Natural killer cell (primary cell): ENCODE data around the gene C1QC. TPM values are rescaled to one million over a fixed set of nuclear protein-coding genes. Genes with fewer than 3 reads are reported as not detected.
"Not testable (repeated sequence)": the region's sequence is repeated elsewhere in the genome, so short reads cannot be mapped to it uniquely, and the experiment has no call there.

Experiments used
- ATAC-seq, 3 donors: fragments of 150-1000 bp in 2 of 3; fragments of 200-7000 bp in 1 of 3; cut with Tn5 transposase; 1 replicate in 1 of 3; 2 replicates in 2 of 3; pipeline ENCODE4 v1.10.0; 2021; ENCODE audit warnings: mild to moderate bottlenecking in 2 of 3, moderate library complexity in 2 of 3
- DNase-seq, 2 donors: peaks; one replicate each; pipeline versions ENCODE4 v3.0.0 to v3.0.0-alpha.2; 2013 to 2021; ENCODE audit warnings: mixed read lengths in 1 of 2
- H3K27ac ChIP-seq: one replicate; pipeline ENCODE4 v1.5.1; 2013; ENCODE audit warnings: mild to moderate bottlenecking, low read length
- H3K27me3 ChIP-seq: one replicate; pipeline ENCODE4 v1.6.1; 2013; ENCODE audit warnings: low read length; ENCODE audit not compliant: control insufficient read depth, insufficient read depth
- H3K36me3 ChIP-seq: one replicate; pipeline ENCODE4 v1.6.1; 2013; ENCODE audit warnings: low read length; ENCODE audit not compliant: control insufficient read depth, insufficient read depth
- H3K4me1 ChIP-seq: one replicate; pipeline ENCODE4 v1.6.1; 2013; ENCODE audit warnings: low read length; ENCODE audit not compliant: control insufficient read depth, insufficient read depth
- H3K4me3 ChIP-seq: one replicate; pipeline ENCODE4 v1.5.1; 2013; ENCODE audit warnings: low read length
- H3K9me3 ChIP-seq: one replicate; pipeline ENCODE4 v1.6.1; 2013; ENCODE audit warnings: low read length; ENCODE audit not compliant: control insufficient read depth, insufficient read depth
- H3K27ac Mint-ChIP-seq, 2 donors: one replicate each; pipeline ENCODE4 v1.8.0; 2022; ENCODE audit warnings: mild to moderate bottlenecking in 2 of 2, mixed read lengths in 2 of 2, moderate library complexity in 1 of 2
- H3K27me3 Mint-ChIP-seq, 2 donors: one replicate each; pipeline ENCODE4 v1.8.0; 2022; ENCODE audit warnings: low read depth in 2 of 2, mixed read lengths in 2 of 2
- H3K36me3 Mint-ChIP-seq: one replicate; pipeline ENCODE4 v1.8.0; 2022; ENCODE audit warnings: mixed read lengths
- H3K4me1 Mint-ChIP-seq, 2 donors: one replicate each; pipeline ENCODE4 v1.8.0; 2022; ENCODE audit warnings: mixed read lengths in 2 of 2
- H3K4me3 Mint-ChIP-seq: one replicate; pipeline ENCODE4 v1.8.0; 2022; ENCODE audit warnings: mild to moderate bottlenecking, moderate library complexity, mixed read lengths
- H3K9me3 Mint-ChIP-seq, 2 donors: one replicate each; pipeline ENCODE4 v1.8.0; 2022; ENCODE audit warnings: mixed read lengths in 2 of 2
- WGBS: methylation state at CpG from one replicate; pipeline ENCODE4 v1.1.7; 2013; ENCODE audit warnings: missing lambda C conversion rate; ENCODE audit not compliant: insufficient coverage; 5-methylcytosine and 5-hydroxymethylcytosine counted together
- intact Hi-C: fragments of 100-400 bp; cut with micrococcal nuclease; formaldehyde crosslinking; loops from one replicate; pipeline ENCODE4 v1.14.2; 2022
- total RNA-seq, 4 donors: library from RNA; stranded (reverse); fragments of 120-200 nt in 1 of 4; gene quantifications; one replicate each; pipeline versions ENCODE4 v1.2.3 to v1.2.4, GENCODE V29; 2013 to 2022
- TF ChIP-seq, protein P1 (sequence below): fragments of 200-600 bp; IDR thresholded peaks from one replicate; pipeline ENCODE4 v1.8.0; 2022; ENCODE audit warnings: antibody characterized with exemption

Gene C1QC
- total RNA-seq, 3 donors from 2014 or later (not counting 1 experiment from before 2014, with no cell fraction given), result 0.33 TPM; not detected in 2

DNA sequence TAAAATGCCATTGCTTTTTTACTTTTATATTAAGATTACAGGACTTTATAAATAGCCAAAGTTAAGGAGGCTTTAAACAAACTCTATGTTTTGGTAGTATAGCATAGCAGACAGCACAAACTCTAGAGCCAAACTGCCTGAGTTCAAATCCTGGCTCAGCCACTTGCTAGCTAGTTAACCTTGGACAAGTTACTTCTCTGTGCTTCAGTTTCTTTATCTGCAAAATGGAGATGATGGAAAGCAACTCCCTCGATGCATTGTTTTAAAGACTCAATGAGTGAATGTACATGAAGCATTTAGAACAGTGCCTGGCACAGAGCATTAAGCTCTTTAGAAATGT, 30.9 kb downstream of the C1QC start:
- TF ChIP-seq, protein P1, sequence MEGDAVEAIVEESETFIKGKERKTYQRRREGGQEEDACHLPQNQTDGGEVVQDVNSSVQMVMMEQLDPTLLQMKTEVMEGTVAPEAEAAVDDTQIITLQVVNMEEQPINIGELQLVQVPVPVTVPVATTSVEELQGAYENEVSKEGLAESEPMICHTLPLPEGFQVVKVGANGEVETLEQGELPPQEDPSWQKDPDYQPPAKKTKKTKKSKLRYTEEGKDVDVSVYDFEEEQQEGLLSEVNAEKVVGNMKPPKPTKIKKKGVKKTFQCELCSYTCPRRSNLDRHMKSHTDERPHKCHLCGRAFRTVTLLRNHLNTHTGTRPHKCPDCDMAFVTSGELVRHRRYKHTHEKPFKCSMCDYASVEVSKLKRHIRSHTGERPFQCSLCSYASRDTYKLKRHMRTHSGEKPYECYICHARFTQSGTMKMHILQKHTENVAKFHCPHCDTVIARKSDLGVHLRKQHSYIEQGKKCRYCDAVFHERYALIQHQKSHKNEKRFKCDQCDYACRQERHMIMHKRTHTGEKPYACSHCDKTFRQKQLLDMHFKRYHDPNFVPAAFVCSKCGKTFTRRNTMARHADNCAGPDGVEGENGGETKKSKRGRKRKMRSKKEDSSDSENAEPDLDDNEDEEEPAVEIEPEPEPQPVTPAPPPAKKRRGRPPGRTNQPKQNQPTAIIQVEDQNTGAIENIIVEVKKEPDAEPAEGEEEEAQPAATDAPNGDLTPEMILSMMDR, result no peak
- no peaks in the 10 kb centered on the region for H3K36me3 Mint-ChIP-seq
- H3K4me3 Mint-ChIP-seq, result no peak overlapping the region
- 63% methylated on average over 1 of the region's 1 CpG for WGBS
- no peak for ATAC-seq
- no peak overlapping the region for H3K27ac ChIP-seq
- no peaks in the 10 kb centered on the region for H3K4me1 Mint-ChIP-seq
- H3K27me3 ChIP-seq, result no peaks in the 10 kb centered on the region
- H3K27me3 Mint-ChIP-seq, result peaks cover 8 to 20% of the 10 kb centered on the region in 2 donors
- H3K4me1 ChIP-seq, result no peaks in the 10 kb centered on the region
- intact Hi-C loops, result loop anchor here (1.0 kb wide), 1 partner anchor 215 kb away; no protein-coding TSS in a partner anchor
- H3K36me3 ChIP-seq, result no peaks in the 10 kb centered on the region
- H3K27ac Mint-ChIP-seq, result no peak overlapping the region
- H3K9me3 ChIP-seq, result no peaks in the 10 kb centered on the region
- no peak overlapping the region for H3K4me3 ChIP-seq
- DNase-seq, result no peak
- H3K9me3 Mint-ChIP-seq, result no peaks in the 10 kb centered on the region

DNA sequence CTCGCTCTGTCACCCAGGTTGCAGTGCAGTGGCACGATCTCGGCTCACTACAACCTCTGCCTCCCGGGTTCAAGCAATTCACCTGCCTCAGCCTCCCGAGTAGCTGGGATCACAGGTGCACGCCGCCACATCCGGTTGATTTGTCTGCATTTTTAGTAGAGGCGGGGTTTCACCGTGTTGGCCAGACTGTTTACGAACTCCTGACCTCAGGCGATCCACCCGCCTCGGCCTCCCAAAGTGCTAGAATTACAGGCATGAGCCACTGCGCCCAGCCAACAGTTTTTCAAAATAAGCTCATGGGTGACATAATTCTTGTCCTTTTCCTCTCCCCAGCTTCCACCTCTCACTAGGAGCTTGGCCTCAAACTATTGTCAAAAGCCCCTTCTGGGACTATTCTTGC, 32.7 kb downstream of the C1QC start:
- H3K27me3 ChIP-seq, H3K36me3 ChIP-seq, H3K4me3 ChIP-seq, H3K4me1 Mint-ChIP-seq, H3K4me1 ChIP-seq, DNase-seq, H3K9me3 Mint-ChIP-seq, H3K27ac ChIP-seq, H3K36me3 Mint-ChIP-seq, H3K27ac Mint-ChIP-seq, ATAC-seq, H3K9me3 ChIP-seq, intact Hi-C loops, H3K4me3 Mint-ChIP-seq: not testable (repeated sequence)
- peaks cover 8 to 16% of the 10 kb centered on the region in 2 donors for H3K27me3 Mint-ChIP-seq
- 95% methylated on average over 15 of the region's 15 CpGs for WGBS

- no peak for DNase-seq
- intact Hi-C loops, result no loop called here
- peaks cover 8 to 14% of the 10 kb centered on the region in 2 donors for H3K27me3 Mint-ChIP-seq
- TF ChIP-seq, protein P1, result no peak
- H3K27ac ChIP-seq, result no peak overlapping the region
- 78% methylated on average over 32 of the region's 37 CpGs for WGBS
- no peaks in the 10 kb centered on the region for H3K36me3 Mint-ChIP-seq
- ATAC-seq, result no peak
- no peaks in the 10 kb centered on the region for H3K36me3 ChIP-seq
- H3K4me3 Mint-ChIP-seq, result no peak overlapping the region
- no peaks in the 10 kb centered on the region for H3K4me1 ChIP-seq
- no peaks in the 10 kb centered on the region for H3K27me3 ChIP-seq
- H3K4me1 Mint-ChIP-seq, result no peaks in the 10 kb centered on the region
- H3K4me3 ChIP-seq, result no peak overlapping the region
- no peaks in the 10 kb centered on the region for H3K9me3 ChIP-seq
- no peaks in the 10 kb centered on the region for H3K9me3 Mint-ChIP-seq
- no peak overlapping the region for H3K27ac Mint-ChIP-seq
Observed at GRCh38 chr1:22676916-22677583, 33.6 kb downstream of the C1QC start.

GRCh38 chr1:22677931-22678896, 34.8 kb downstream of the C1QC start:
- H3K27ac ChIP-seq, result no peak overlapping the region
- no peaks in the 10 kb centered on the region for H3K4me1 ChIP-seq
- no peaks in the 10 kb centered on the region for H3K36me3 ChIP-seq
- 87% methylated on average over 13 of the region's 13 CpGs for WGBS
- no peaks in the 10 kb centered on the region for H3K27me3 ChIP-seq
- intact Hi-C loops, result no loop called here
- no peaks in the 10 kb centered on the region for H3K9me3 ChIP-seq
- TF ChIP-seq, protein P1, result no peak
- ATAC-seq, result peak in 1 of 3 donors; percentile 9
- H3K4me3 ChIP-seq, result no peak overlapping the region
- DNase-seq, result no peak
- H3K9me3 Mint-ChIP-seq, result no peaks in the 10 kb centered on the region
- H3K27me3 Mint-ChIP-seq, result peaks cover 8 to 9% of the 10 kb centered on the region in 2 donors
- no peaks in the 10 kb centered on the region for H3K4me1 Mint-ChIP-seq
- H3K4me3 Mint-ChIP-seq, result no peak overlapping the region
- no peaks in the 10 kb centered on the region for H3K36me3 Mint-ChIP-seq
- no peak overlapping the region for H3K27ac Mint-ChIP-seq
